GF-D8 (cell line): ENCODE measurements around the gene IGSF23.
"Not testable (repeated sequence)": the region's sequence is repeated elsewhere in the genome, so short reads cannot be mapped to it uniquely, and the experiment has no call there.

Experiments
- DNase-seq: peaks from one replicate; lab custom pipeline; 2025; lab: John Stamatoyannopoulos, UW

Gene IGSF23

DNA sequence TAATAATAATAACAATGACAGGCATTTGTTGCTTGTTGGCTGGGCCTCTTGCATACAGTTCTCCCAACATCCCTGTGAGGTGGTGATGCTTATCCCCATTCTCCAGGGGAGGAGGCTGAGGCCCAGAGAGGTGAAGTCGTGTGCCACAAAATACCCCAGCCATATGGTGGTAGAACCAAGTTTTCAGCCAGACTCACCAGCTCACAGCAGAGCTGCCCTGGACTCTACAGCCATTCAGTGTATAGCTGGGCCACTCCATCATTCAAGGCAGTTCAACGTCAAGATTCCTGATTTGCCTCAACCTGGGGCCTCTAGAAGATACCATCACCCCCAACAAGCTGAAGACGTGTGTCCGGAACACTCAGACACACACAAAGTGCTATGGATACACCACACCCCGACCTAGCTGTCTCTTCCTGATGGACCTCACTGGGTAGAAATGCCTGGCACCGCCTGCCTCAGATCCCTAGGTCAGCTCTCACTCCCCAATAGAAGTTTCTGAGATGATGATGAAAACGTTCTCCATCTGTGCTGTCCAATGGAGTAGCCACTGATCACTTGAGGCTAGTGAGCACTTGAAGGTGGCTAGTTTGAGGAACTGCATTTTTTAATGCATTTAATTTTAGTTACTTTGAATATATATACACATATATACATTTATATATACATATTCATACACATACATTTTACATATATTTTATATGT is 53.6 kb downstream of the IGSF23 start:
- DNase-seq, result no peak

DNA sequence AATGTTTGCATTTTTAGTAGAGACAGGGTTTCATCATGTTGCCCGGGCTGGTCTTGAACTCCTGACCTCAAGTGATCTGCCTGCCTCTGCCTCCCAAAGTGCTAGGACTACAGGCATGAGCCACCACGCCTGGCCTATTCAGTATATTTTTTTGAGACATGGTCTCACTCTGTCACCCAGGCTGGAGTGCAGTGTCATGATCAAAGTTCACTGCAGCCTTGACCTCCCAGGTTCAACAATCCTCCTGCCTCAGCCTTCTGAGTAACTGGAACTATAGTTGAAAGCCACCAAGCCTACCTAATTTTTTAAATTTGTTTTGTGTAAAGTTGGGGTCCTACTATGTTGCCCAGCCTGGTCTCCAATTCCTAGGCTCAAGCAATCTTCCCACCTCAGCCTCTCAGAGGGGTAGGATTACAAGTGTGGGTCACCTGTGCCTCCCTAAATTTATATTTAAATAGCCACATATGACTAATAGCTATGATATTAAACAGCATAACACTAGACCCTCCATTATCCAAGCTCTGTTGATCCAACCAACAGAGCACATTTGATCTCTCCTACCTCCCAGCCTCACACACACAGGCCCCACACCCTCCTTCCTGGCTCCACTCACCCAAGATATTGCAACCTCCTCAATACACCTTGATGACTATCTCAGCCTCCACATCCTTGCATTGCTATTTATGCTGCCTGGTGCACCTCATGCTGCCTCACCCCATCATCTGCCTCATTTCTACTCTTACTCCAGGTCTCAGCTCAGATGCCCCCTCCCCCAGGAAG is 55.8 kb downstream of the IGSF23 start:
- no peak for DNase-seq

DNA sequence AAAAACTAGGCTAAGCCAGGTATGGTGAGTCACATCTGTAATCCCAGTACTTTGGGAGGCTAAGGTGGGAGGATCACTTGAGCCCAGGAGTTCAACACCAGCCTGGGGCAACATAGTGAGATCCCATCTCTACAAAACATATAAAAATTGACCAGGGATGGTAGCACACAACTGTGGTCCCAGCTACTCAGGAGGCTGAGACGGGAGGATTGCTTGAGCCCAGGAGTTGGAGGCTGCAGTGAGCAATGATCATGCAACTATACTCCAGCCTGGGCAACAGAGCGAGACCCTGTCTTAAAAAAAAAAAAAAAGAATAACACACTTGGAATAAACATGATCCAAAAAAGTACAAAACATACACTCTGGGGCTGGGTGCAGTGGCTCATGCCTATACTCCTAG is 56.7 kb downstream of the IGSF23 start:
- not testable (repeated sequence) for DNase-seq

DNA sequence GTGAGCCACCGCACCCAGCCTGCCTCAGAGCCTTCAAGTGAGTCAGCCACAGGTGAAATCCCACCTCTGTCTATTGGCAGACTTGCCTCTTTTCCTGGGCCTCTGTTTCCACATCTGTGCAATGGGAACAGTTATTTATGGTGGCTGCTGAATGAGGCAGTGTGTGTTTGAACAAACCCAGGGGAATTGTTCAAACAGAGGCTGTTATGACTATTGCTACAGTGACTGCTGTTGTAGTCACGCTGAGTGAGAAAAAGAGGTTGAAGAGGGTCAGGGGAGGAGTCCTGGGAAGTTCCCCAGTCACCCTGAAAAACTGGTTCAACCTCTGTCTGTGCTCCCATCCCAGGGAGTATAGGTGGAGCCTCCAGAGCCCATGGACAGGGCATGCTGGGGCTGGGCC is 58.0 kb downstream of the IGSF23 start, which contains the start of gene CEACAM19:
TSS of gene CEACAM19 (plus strand) at position 83 of the 400 bp plus-strand sequence. CDS start 450 bp downstream, outside the sequence.
- DNase-seq, result no peak

DNA sequence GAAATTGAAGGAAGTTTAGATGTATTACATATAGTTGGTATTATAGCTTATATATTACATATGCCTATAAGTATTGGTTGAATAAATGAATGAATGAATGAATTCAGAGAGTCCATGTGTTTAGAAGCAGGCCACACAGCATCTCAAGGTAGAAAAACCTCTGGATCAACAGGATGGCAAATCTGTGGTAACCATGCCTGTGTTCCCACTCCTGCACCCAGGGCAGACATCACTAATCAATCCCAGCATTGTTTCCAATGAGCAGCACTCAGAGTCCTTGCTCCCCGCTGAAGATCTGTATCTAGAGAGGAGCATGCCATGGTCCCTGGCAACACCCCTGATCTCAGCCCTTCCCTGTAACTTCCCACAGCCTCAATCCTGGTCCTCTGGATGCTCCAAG is 58.9 kb downstream of the IGSF23 start:
- no peak for DNase-seq

DNA sequence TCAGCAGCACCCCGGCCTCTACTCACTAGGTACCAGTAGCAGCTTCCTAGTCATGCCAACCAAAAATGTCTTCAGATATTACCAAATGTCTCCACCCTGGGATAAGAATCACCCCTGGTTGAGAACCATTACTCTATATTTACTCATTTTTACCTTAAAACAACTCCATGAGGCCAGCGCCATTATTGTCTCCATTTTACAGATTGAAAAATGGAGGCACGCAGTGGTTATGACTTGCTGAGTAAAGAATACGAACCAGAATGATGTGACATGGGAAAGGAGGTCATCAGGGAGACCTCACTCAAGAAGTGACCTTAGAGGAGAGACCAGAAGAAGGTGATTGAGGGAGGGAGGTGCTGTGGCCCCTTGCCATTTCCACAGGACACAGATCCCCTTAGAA is 60.1 kb downstream of the IGSF23 start:
- no peak for DNase-seq

DNA sequence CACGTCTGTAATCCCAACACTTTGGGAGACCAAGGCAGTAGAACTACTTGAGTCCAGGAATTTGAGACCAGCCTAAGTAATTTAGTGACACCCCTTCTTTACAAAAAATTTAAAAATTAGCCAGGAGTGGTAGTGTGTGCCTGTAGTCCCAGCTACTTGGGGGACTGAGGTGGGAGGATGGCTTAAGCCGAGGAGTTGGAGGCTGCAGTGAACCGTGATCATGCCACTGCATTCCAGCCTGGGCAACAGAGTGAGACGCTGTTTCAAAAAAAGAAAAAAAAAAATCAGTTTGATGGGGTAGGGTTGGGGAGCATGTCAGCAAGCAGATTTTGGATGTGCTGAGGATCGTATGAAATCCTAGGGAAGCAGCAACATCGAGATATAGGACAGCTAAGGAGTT is 62.2 kb downstream of the IGSF23 start:
- no peak for DNase-seq

DNA sequence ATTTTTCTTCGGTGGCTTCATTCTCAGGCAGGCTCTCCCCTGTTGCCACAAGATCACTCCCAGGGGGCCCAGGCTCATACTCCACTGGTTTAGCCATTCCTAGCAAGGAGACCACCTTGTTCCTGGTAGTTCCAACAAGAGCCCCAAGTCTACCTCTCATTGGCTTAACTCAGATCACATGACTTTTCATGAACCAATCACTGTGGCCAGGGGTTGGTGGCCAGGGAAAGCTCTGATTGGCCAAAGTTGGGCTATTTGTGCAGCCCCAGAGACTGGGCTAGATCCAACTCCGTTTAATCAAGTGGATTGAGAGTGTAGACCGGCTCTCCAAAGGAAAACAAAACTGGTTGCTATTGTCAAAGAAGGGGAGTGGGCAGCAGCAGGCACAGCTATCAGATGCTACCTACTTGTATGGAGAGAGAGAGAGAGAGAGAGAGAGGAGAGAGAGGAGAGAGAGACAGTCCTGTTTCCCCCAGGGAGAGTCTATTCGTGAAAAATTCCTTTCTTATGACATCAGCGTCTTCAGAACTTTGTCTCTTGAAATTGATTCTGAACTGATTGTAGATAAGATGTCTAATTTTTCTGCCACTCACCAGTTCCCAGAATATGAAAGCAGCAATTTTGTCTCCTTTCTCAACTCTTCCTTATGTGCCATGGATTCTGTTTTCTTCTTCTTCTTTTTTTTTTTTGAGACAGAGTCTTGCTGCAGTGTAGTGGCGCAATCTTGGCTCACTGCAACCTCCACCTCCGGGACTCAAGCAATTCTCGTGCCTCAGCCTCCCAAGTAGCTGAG is 63.9 kb downstream of the IGSF23 start:
- DNase-seq, result no peak

DNA sequence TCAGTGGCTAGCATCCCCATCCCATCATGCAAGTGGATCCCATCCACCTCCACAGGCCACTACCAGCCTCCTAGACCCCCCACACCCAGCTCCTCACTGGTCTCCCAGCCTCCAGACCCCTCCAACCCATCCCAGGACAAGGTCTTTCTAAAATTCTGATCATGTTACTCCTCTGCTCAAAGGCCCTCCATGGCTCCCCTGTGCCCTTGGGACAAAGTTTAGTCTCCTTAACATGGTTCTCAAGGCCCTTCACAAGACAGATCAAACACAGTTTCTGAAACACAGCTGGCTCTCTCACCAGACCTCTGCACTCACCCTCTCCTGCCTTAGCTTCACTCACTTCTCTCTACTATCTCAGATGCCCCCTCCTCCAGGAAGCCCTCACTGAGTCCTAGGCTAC is 67.2 kb downstream of the IGSF23 start:
- DNase-seq, result no peak

DNA sequence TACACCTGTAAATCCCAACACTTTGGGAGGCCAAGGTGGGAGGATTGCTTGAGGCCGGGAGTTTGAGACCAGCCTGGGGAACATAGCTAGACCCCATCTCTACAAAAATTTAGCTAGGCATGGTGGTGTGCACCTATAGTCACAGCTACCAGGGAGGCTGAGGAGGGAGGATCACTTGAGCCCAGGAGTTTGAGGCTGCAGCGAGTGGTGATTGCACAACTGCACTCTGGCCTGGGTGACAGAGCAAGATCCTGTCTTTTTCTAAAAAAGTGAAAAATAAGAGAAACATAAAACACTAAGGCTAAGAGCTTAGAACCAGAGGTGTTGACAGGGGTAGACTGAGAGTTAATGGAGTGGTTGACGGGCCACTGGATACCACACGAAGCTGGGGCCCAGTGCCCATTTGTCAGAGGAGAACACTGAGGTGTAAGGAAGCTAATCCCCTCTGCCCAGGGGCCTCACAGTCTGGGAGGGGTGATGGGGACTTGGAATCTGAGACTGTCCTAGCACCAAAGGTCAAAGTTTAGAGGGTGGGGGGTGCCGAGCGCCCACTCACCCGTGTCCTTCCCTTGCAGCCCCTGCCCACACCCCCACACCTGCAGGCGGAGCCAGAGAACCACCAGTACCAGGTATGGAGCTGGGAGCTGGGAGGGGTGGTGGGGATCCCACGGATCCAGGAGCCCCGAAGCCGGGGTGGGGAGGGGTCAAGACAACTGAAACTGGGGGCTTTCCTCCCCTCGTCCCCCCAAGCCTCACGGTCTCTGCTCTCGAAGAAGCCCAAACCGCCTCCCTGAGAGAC is 68.8 kb downstream of the IGSF23 start:
- no peak for DNase-seq

DNA sequence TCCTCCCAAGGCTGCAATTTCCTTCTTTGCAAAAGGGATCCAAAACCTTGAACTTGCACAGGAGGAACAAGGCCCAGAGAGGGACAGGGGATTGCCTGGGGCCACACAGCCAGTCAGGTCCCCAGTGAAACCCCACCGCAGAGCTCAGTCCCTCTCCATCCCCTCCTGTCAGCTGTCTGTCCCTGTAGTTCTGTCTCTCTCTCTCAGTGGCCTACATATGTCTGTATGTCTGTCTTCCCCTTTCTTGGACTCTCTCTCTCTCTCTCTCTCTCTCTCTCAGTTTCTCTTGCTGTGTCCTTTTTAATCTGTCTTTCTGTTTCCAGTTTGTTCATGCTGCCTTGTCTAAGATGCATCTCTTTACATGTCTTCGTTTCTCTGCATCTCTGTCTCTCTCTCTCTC is 69.4 kb downstream of the IGSF23 start:
- DNase-seq, result no peak

DNA sequence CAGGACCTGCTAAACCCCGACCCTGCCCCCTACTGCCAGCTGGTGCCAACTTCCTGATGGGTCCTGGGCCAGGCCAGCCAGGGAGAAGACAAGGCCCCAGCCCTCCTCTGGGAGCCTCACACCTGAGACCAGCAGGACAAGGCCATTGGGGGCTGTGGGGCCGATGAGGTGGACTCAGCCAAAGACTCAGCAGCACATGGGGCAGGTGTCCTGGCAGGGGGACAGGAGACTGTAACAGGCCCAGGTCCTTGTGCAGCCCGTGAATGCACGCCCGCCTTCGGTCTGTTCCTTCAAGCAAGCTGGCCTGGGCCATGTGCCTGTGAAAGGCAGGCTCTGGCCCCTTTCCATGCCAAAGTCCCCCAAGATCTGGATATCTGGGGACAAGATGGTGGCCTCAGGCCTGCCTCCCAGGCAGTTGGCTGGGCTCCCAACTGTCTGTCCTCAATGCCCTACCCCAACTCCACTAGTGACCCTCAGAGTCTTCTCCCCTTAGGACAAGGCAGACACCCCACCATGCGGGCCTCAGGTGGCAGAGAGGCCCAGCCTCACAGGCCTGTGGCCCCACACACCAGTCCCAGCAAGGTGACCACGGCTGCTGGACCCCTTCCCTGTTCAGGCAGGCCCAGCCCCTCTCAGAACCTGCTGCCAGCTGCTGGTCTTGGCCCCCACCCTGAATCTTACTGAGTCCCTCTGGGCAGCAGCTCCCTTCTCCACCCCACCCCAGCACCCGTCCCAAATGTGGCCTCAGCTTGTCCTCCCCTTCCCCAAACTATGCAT is 70.3 kb downstream of the IGSF23 start:
- no peak for DNase-seq

DNA sequence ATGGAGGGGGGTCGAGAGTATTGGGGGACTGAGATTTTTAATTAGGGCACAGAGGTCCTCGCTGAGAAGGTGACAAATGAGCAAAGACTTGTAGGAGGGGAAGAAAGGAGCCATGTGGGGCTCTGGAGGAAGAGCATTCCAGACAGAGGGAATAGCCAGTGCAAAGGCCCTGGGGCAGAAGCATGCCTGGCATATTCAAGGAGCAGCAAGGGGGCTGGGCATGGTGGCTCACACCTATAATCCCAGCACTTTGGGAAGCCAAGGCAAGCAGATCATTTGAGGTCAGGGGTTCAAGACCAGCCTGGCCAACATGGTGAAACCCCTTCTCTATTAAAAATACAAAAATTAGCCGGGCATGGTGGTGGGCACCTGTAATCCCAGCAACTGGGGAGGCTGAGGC is 71.0 kb downstream of the IGSF23 start:
- not testable (repeated sequence) for DNase-seq

DNA sequence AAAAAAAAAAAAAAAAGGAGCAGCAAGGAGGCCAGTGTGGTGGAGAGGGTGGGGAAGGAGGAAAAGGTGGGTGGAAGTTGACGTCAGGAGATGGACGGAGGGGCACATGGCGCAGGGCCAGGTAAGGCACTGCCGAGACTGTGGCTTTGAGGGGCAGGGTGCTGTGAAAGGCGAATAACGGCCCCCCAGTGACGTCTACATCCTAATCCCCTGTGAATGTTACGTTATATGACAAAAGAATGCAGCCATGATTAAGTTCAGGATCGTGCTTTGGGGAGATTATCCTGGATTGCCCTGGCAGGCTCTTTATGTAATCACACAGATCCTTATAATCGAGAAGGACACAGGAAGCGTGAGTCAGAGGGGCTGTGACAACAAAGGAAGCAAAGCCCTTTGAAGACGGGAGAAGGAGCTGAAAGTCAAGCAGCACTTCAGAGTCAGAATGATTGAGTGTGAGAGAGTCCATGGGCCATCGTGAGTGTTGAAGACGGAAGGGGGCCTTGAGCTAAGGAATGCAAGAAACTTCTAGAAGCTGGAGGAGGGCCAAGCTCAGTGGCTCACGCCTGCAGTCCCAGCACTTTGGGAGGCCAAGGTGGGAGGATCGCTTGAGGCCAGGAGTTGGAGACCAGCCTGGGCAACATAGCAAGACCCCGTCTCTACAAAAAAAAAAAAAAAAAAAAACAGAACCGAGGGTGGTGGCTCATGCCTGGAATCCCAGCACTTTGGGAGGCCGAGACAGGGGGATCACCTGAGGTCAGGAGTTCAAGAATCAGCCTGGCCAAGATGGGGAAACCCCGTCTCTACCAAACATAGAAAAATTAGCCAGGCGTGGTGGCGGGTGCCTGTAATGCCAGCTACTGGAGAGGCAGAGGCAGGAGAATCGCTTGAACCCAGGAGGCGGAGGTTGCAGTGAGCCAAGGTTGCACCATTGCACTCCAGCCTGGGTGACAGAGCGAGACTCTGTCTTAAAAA is 71.8 kb downstream of the IGSF23 start:
- DNase-seq, result no peak

DNA sequence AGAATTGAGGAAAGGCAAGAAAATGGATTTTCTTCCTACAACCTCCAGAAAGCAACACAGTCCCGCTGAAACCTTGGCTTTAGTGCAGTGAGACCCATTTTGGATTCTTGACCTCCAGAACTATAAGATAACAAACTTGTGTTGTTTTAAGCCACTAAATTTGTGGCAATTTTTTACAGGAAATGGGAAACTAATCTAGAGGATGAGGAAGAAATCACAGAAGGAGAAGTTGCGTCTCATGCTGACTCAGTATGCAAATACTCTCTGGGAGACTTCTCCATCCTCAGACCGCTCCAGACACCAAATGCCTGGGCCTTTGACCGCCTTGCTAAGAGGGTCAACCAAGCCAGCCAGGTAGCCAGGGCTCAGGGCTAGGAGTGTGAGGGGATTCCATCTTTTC is 72.5 kb downstream of the IGSF23 start:
- DNase-seq, result no peak
